ENCODE data around the gene GDF10. TPM values are rescaled to one million over a fixed set of nuclear protein-coding genes. Genes with fewer than 3 reads are reported as not detected.

GDF10 gene, protein sequence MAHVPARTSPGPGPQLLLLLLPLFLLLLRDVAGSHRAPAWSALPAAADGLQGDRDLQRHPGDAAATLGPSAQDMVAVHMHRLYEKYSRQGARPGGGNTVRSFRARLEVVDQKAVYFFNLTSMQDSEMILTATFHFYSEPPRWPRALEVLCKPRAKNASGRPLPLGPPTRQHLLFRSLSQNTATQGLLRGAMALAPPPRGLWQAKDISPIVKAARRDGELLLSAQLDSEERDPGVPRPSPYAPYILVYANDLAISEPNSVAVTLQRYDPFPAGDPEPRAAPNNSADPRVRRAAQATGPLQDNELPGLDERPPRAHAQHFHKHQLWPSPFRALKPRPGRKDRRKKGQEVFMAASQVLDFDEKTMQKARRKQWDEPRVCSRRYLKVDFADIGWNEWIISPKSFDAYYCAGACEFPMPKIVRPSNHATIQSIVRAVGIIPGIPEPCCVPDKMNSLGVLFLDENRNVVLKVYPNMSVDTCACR
- not detected for polyA plus RNA-seq (2012; ENCODE audit: insufficient read depth, insufficient read length, low read depth)

DNA sequence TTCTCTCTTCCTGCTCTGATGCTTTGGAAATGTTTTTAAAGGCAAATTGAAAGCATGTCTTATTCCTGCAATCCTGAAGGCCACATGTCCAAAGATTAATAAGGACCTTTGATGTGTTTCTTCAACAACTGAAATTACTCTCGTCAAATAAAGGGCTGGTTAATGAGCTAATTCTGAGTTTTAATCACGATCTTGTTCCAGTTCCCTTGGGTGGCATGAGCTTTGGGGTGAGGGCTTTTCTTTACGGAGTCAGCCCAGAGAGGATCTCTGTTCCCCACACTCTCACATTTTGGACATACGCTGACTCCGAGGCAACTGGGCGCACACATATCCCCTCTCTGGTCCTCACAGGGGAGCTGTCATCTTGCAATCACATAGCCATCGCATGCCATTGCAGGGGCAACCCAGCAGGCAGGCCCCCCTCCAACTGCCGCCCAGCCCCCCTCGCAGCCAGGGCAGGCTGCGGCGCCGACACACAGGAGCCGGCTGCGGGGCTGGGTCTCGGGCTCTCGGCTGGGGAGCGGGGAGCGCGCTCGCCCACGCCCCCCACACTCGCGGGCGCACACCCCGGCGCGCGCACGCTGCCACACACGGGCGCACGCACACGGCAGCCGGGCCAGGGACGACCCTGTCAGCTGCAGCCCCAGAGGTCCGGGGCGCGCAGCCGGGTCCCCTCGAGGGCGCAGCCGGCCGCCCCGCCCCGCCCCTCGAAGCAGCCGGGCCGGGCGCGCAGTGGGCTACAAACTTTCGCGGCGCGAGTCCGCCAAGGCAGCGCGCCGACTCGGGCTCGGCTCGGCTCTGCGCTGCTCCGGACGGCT is at the start of gene GDF10:
TSS of gene GDF10 (plus strand) at position 587 of the 818 bp plus-strand sequence. CDS start 455 bp downstream, outside the sequence.
- Histone ChIP-seq H3K27me3 (peaks cover 17% of the 10 kb centered on the region), H3K9me3 (no peaks in the 10 kb centered on the region), H3K4me1 (no peaks in the 10 kb centered on the region), H3K36me3 (no peaks in the 10 kb centered on the region), H3K4me3 (ENCODE audit: low read depth, low read length) (0 out of 2 replicates have a peak within 1 kb of the TSS, but pooled peaks have one; percentile 14)
- no peak for TF ChIP-seq CTCF (IDR thresholded peaks at IDR 0.05; ENCODE audit: low read depth, low read length)
- no peak for DNase-seq

- no peaks in the 10 kb centered on the region for H3K27me3 ChIP-seq
- no peak overlapping the region for H3K4me3 ChIP-seq (ENCODE audit: low read depth, low read length)
- H3K4me1 ChIP-seq: peaks cover 7% of the 10 kb centered on the region; the same call in 1 of the 2 replicates
- TF ChIP-seq CTCF (IDR thresholded peaks at IDR 0.05; ENCODE audit: low read depth, low read length): no peak
- no peak for DNase-seq
- H3K9me3 ChIP-seq: no peaks in the 10 kb centered on the region
- no peaks in the 10 kb centered on the region for H3K36me3 ChIP-seq
Measured at GRCh38 chr10:47252093-47252780, 47.8 kb upstream of the GDF10 start.

GRCh38 chr10:47253030-47253637 is 46.9 kb upstream of the GDF10 start:
- Histone ChIP-seq H3K4me3 (ENCODE audit: low read depth, low read length) (no peak overlapping the region), H3K9me3 (no peaks in the 10 kb centered on the region), H3K4me1 (peaks cover 7% of the 10 kb centered on the region; the same call in 1 of the 2 replicates), H3K36me3 (no peaks in the 10 kb centered on the region), H3K27me3 (no peaks in the 10 kb centered on the region)
- DNase-seq: no peak
- TF ChIP-seq CTCF (IDR thresholded peaks at IDR 0.05; ENCODE audit: low read depth, low read length): no peak

GRCh38 chr10:47253651-47254375 is 46.2 kb upstream of the GDF10 start:
- H3K4me1 ChIP-seq: peaks cover 7% of the 10 kb centered on the region; the same call in 1 of the 2 replicates
- H3K27me3 ChIP-seq: no peaks in the 10 kb centered on the region
- H3K4me3 ChIP-seq (ENCODE audit: low read depth, low read length): no peak overlapping the region
- no peaks in the 10 kb centered on the region for H3K36me3 ChIP-seq
- H3K9me3 ChIP-seq: no peaks in the 10 kb centered on the region
- no peak for TF ChIP-seq CTCF (IDR thresholded peaks at IDR 0.05; ENCODE audit: low read depth, low read length)
- peak; percentile 50 for DNase-seq

- Histone ChIP-seq H3K36me3 (no peaks in the 10 kb centered on the region), H3K27me3 (no peaks in the 10 kb centered on the region), H3K9me3 (no peaks in the 10 kb centered on the region), H3K4me3 (ENCODE audit: low read depth, low read length) (no peak overlapping the region), H3K4me1 (peaks cover 7% of the 10 kb centered on the region; the same call in 1 of the 2 replicates)
- DNase-seq: no peak
- TF ChIP-seq CTCF (IDR thresholded peaks at IDR 0.05; ENCODE audit: low read depth, low read length): no peak
Measured at GRCh38 chr10:47254611-47255010, 45.4 kb upstream of the GDF10 start.
